Endothelial cell of umbilical vein (primary cell): ENCODE measurements around the gene ADD1. TPM values are rescaled to one million over a fixed set of nuclear protein-coding genes. Genes with fewer than 3 reads are reported as not detected.
A peak's percentile ranks its signal among the peaks of the same experiment; 100 is the strongest.

ENCODE experiments used
- BruUV-seq: library from RNA; stranded (reverse); fragments of 400-500 nt; replicated peaks from 2 replicates; lab custom pipeline; 2021; lab: Mats Ljungman, UMichigan
- CTCF ChIA-PET: fragments of 300-600, 350-600 bp; sonication (Branson Sonifier 250); formaldehyde crosslinking; loops from one replicate; lab custom pipeline; 2021; ENCODE audit warnings: antibody characterized with exemption, inconsistent platforms; lab: Charles Lee
- POLR2A ChIA-PET: fragments of 300-600, 350-600 bp; sonication (Branson Sonifier 250); formaldehyde crosslinking; loops from one replicate; lab custom pipeline; 2021; ENCODE audit warnings: antibody characterized with exemption, inconsistent platforms; lab: Charles Lee
- DNase-seq: peaks from one replicate; pipeline ENCODE4 v3.0.0-alpha.2; 2011; ENCODE audit warnings: low read depth, low spot score
- FAIRE-seq: peaks from 2 replicates; lab custom pipeline; 2011; peaks lifted over from hg19 to GRCh38; lab: Jason Lieb, UNC
- H2AFZ ChIP-seq: 2 replicates; pipeline ENCODE4 v1.6.0; 2012; ENCODE audit warnings: low read depth, low read length, control low read depth, inconsistent platforms
- H3K27ac ChIP-seq: 2 replicates; pipeline ENCODE4 v1.5.1; 2011; ENCODE audit warnings: low read depth, mild to moderate bottlenecking, control low read depth, low read length, moderate library complexity; ENCODE audit not compliant: insufficient read depth
- H3K27me3 ChIP-seq, 2 experiments: 2 replicates each; pipeline versions ENCODE4 v1.6.0 to v1.6.1; 2011; ENCODE audit warnings: low read length in 2 of 2, mixed read lengths in 1 of 2; ENCODE audit not compliant: control insufficient read depth in 2 of 2, insufficient read depth in 2 of 2
- H3K36me3 ChIP-seq, 2 experiments: 2 replicates in 1 of 2; 3 replicates in 1 of 2; pipeline ENCODE4 v1.5.1; 2011; ENCODE audit warnings: low read length in 2 of 2, mild to moderate bottlenecking in 1 of 2, moderate library complexity in 1 of 2; ENCODE audit not compliant: control insufficient read depth in 2 of 2, insufficient read depth in 2 of 2; ENCODE audit errors: extremely low read depth in 1 of 2
- H3K4me1 ChIP-seq: 3 replicates; pipeline ENCODE4 v1.5.1; 2011; ENCODE audit warnings: mild to moderate bottlenecking, low read length; ENCODE audit not compliant: control insufficient read depth, insufficient read depth; ENCODE audit errors: extremely low read depth
- H3K4me2 ChIP-seq: 2 replicates; pipeline ENCODE4 v1.6.1; 2011; ENCODE audit warnings: low read length, control low read depth, mixed read lengths; ENCODE audit not compliant: insufficient read depth
- H3K4me3 ChIP-seq, 3 experiments: fragments of 200-600 bp in 1 of 3; sonication (generic), shearing (Covaris generic) in 1 of 3; replicated peaks in 1 of 3; 2 replicates each; pipeline ENCODE4 v1.5.1; 2011 to 2016; ENCODE audit warnings: control low read depth in 3 of 3, low read length in 3 of 3, mild to moderate bottlenecking in 2 of 3, inconsistent platforms in 1 of 3, low read depth in 1 of 3, moderate library complexity in 1 of 3; ENCODE audit not compliant: insufficient read depth in 1 of 3
- H3K79me2 ChIP-seq: 2 replicates; pipeline ENCODE4 v1.6.0; 2012; ENCODE audit warnings: low read length, inconsistent platforms; ENCODE audit not compliant: control insufficient read depth, insufficient read depth
- H3K9ac ChIP-seq: replicated peaks from 2 replicates; pipeline ENCODE3; 2011; ENCODE audit warnings: low read length, control low read depth; ENCODE audit not compliant: insufficient read depth; ENCODE audit errors: extremely low read depth
- H3K9me1 ChIP-seq: replicated peaks from 3 replicates; pipeline ENCODE4 v1.6.0; 2011; ENCODE audit warnings: mild to moderate bottlenecking, low read length; ENCODE audit not compliant: control insufficient read depth, insufficient read depth; ENCODE audit errors: extremely low read depth
- H3K9me3 ChIP-seq: replicated peaks from 2 replicates; pipeline ENCODE4 v1.5.1; 2012; ENCODE audit warnings: low read length, inconsistent platforms; ENCODE audit not compliant: control insufficient read depth, insufficient read depth
- H4K20me1 ChIP-seq: replicated peaks from 2 replicates; pipeline ENCODE3; 2011; ENCODE audit warnings: mild to moderate bottlenecking, low read length; ENCODE audit not compliant: control insufficient read depth, insufficient read depth; ENCODE audit errors: extremely low read depth
- EZH2 ChIP-seq: IDR thresholded peaks from 2 replicates; pipeline ENCODE4 v1.6.1; 2012; ENCODE audit warnings: borderline replicate concordance, low read depth, mild to moderate bottlenecking, moderate library complexity, low read length, inconsistent platforms; ENCODE audit not compliant: severe bottlenecking
- FOS ChIP-seq: IDR thresholded peaks from 2 replicates; pipeline ENCODE4 v1.6.1; 2011; ENCODE audit warnings: mild to moderate bottlenecking, low read length, moderate library complexity, borderline replicate concordance; ENCODE audit not compliant: insufficient read depth
- GATA2 ChIP-seq: IDR thresholded peaks from 2 replicates; pipeline ENCODE4 v1.7.0; 2011; ENCODE audit warnings: low read depth, mild to moderate bottlenecking, moderate library complexity, mixed read lengths, low read length; ENCODE audit not compliant: insufficient read length, insufficient read depth
- JUN ChIP-seq: IDR thresholded peaks from 2 replicates; pipeline ENCODE4 v1.6.1; 2011; ENCODE audit warnings: borderline replicate concordance, low read depth; ENCODE audit not compliant: insufficient read length, insufficient read depth
- MAX ChIP-seq: IDR thresholded peaks from 2 replicates; pipeline ENCODE4 v1.6.1; 2011; ENCODE audit not compliant: insufficient read depth, insufficient read length
- MYC ChIP-seq: IDR thresholded peaks from one replicate; pipeline ENCODE4 v1.6.1; 2011; ENCODE audit warnings: mild to moderate bottlenecking, low read depth, low read length
- POLR2A ChIP-seq: IDR thresholded peaks from 2 replicates; pipeline ENCODE4 v1.6.1; 2012; ENCODE audit warnings: low read depth, mild to moderate bottlenecking, control low read depth, low read length
- POLR2AphosphoS5 ChIP-seq: IDR thresholded peaks from 2 replicates; pipeline ENCODE4 v1.6.1; 2012; ENCODE audit warnings: low read depth, mild to moderate bottlenecking, control low read depth, low read length, moderate library complexity; ENCODE audit not compliant: insufficient read depth
- dilution Hi-C: fragments of 300-500 bp; cut with MboI; formaldehyde crosslinking; loops from one replicate; pipeline ENCODE4 v1.15.0; 2019; ENCODE audit warnings: low sequenced_read_pairs; ENCODE audit not compliant: extremely low pct_ligation_motif_present
- intact Hi-C: fragments of 100-400 bp; cut with micrococcal nuclease; formaldehyde crosslinking; loops from one replicate; pipeline ENCODE4 v1.10.0; 2022
- polyA plus RNA-seq, 4 experiments: library from polyadenylated mRNA; depleted of rRNA in 3 of 4; stranded (reverse) in 3 of 4; unstranded in 1 of 4; fragments of >200 nt; gene quantifications; 2 replicates each; pipeline versions ENCODE4 v1.2.1 to v1.2.3, GENCODE V29; 2011 to 2012; ENCODE audit warnings: missing spikeins in 1 of 4
- total RNA-seq: library from RNA; stranded (reverse); gene quantifications from 2 replicates; pipeline ENCODE4 v1.2.3, GENCODE V29; 2021

ADD1 gene
- total and polyA plus RNA-seq, 2 donors (not counting 3 experiments of a cell fraction or from before 2014, with no cell fraction given) = 219 to 305 TPM

DNA sequence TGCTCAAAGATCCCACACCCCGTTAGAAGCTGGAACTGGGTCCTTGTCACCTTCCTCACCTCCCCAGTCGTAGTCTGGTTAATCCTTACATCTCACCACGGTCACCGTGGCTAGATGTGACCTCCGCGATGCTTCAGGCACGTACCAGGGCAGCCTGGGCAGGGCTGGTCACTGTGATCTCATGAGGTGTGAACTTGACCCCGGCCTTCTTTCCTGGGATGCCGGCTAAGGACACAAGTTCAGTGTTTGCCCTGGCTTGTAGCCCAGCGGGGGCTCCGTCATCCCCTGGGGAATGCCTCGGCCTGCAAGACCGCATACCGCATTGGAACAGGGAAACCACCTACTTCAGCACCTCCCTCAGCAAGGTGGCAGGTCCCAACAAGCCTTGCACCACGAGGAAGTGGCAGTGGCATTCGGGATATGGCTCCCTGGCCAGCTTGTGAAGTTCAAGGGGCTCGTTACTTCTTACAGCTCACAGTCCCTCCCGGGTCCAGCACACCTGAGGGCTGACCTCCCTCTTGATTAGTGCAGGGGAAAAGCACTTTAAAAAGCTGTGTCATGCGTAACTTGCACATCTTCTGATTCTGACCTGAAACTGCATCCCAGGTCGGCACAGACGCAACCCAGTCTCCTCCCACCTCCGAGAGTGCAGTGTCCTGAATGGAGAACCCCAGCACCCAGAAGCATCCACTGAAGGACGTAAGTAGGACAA, 93.7 kb downstream of the ADD1 start:
- BruUV-seq = no TSS peak
- dilution Hi-C loops (no loop called here), intact Hi-C loops (no loop called here)
- DNase-seq (no peak), FAIRE-seq (peak; percentile 60)
- peaks cover 19% of the 10 kb centered on the region for H3K4me1 ChIP-seq
- H3K36me3 ChIP-seq = peaks cover 3 to 40% of the 10 kb centered on the region in 2 experiments
- TF ChIP-seq FOS (no peak), JUN (no peak), GATA2 (no peak), MAX (no peak), POLR2A (no peak), EZH2 (no peak), POLR2AphosphoS5 (no peak), MYC (no peak)
- H3K4me3 ChIP-seq = no peak overlapping the region
- CTCF ChIA-PET = interaction anchor here (0.7 to 1.4 kb wide), 3 partner anchors 12 to 17 kb away, joined by 3 to 4 read pairs (median 3); no protein-coding TSS in a partner anchor
- POLR2A ChIA-PET = no interaction called here
- no peak overlapping the region for H3K4me2 ChIP-seq
- H2AFZ ChIP-seq = no peak overlapping the region
- H3K79me2 ChIP-seq = peaks cover 17% of the 10 kb centered on the region
- no peak overlapping the region for H3K27ac ChIP-seq
- no peaks in the 10 kb centered on the region for H4K20me1 ChIP-seq
- H3K27me3 ChIP-seq = no peaks in the 10 kb centered on the region
- H3K9me3 ChIP-seq = no peaks in the 10 kb centered on the region
- H3K9me1 ChIP-seq = no peaks in the 10 kb centered on the region
- H3K9ac ChIP-seq = no peak overlapping the region
